HG03442 (cell line): ENCODE data around the gene CACNA2D1.

Experiments
- ATAC-seq: cut with Tn5 transposase; IDR thresholded peaks from one replicate; pipeline ENCODE4 v1.9.1; 2021; ENCODE audit warnings: mild to moderate bottlenecking, moderate library complexity; ENCODE audit not compliant: unreplicated experiment

Gene CACNA2D1

DNA sequence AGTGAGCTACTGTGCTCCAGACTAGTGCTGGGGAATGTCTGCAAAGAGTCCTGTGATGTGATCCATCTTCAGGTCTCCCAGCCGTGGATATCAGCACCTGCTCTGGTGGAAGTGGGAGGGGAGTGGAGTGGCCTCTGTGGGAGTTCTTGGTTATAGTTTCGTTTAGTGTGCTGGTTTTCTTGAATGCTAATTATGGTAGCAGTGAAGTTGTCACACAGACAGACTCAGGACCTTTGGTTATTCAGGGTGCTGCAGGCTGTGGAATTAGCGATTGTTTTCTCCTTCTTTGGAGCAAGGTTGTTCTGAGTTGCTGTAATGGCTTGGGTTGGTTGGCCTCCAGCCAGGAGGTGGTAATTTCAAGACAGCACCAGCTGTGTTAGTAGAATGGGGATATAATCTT is 541.0 kb downstream of the CACNA2D1 start:
- ATAC-seq, result no peak
